RCC 7860 (cell line): Measurements from ENCODE around the gene CD2.

Experiments used
- DNase-seq: peaks from one replicate; pipeline ENCODE4 v3.0.0-alpha.2; 2015; ENCODE audit warnings: low spot score
- FAIRE-seq: peaks from 2 replicates; lab custom pipeline; 2012; peaks lifted over from hg19 to GRCh38; lab: Jason Lieb, UNC

The CD2 gene

DNA sequence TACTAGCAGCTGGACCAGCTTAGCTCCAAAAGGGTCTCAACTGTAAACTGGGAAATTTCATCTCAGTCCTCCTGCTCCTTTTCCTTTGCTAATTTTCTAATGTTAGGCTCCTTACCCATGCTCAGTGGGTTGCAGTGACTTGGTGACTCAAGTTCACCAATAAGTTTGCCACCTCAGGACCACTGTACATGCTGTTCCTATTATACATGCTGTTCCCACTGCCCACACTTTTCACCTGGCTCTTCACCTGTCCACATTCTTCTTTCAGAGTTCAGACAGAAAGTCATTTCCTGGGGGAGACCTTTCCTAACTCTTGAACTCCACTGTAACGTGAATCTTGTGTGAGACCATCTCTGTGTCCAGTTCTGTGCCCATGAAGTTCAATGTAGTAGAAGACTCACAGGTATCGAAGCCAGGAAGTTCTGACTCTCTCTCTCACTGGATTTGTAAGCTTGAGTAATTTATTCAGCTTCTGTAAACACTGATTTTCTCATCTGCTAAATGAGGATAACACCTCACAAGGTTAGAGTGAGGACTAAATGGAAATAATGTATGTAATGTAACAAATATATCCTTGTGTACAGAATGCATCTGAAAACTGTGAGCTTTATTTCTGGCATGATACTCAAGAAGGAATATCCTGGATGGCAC is 17.9 kb downstream of the CD2 start:
- FAIRE-seq = no peak

DNA sequence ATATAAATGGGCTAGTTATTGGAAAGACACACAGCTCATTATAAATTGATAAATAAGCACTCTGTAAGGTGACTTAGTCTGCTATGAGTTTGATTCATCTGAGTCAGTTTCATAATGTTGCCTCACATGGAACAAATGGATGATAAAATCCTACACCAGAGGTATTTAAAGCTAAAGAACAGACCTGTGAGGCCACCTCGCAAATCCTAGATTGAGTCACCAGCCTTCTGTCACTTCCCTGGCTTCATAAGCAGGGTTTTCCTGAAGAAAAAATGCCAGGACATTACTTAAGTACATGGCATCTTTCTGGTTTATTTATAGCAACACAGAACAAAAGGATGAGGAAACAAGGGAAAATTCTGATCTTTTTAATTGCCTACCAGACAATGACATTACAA is 18.4 kb downstream of the CD2 start:
- FAIRE-seq = no peak
- DNase-seq = peak; percentile 48

More for the DNA sequence above, 17.9 kb downstream of the CD2 start:
- no peak for DNase-seq

DNA sequence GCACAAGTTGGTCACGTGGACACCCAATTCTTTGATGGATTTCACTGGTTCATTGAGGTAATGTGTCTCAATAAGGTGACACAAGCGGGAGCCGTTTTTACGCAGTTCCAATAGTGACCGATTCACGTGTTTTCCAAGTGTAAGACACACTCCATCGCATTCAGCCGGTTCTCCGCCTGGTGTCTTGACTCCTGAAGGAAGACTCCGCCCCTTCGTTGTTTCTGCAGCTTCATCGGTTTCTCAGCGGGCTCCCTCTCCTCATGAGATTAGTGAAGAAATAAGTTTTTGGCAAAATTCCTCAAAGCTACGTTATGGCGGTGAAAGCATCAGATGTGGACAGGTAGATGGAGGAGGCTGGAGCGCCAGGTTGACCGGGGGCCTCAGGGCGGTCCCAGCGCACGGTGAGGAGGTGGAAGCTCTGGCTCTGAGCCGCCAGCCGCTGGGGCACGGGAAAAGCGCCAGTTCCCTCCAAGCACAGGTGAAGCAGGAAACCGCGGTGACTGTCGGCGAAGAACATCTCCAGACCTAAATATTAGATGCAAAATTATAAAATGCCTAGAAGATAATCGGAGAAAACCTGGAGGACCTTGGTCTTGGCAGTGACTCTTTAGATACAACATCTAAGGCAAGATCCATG is 21.0 kb downstream of the CD2 start:
- FAIRE-seq = no peak

DNA sequence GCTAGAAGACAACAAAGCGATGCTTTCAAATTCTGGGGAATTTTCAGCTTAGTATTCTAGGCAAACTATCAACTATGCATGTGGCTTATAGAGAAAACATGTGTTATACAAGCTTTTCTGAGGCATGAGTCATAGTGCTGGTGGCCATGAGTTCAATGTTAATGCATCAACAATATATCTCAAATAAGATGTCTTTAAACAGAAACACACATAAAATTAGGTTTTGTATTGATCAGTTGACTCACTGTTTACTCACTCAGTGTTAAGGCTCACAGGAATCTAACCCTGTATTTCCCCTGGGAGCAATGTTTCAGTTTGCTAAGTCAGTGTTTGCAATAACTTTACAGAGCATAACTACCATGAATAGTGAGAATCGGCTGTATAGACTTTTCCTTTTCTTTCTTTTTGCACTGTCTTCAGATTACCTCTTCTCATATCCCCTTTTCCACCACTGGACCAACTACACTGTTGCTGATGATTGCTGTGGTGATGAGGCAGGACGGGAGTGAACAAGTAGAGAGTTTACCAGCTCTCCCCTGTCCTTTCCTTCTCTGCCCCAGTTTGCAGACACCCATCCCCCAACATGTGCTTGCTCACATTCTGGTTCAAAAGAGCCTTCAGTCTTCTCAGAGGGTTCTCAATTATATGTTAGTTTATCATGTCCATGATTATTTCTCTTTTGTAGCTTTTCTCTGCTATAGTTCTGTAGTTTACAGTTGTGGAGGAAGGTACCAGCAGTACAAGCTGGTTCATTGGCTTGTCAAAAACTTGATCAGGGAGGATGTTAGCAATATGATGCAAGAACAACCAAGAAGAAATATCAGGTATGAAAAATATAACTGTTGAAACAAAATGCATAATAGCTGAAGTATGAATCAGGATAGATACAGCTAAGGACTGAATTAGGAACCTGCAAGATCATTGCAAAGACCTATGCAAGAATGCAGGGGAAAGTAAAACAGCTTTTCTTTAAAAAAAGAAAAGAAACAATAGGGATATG is 23.9 kb downstream of the CD2 start:
- DNase-seq = no peak
- FAIRE-seq = no peak

More for the DNA sequence above, 21.0 kb downstream of the CD2 start:
- no peak for DNase-seq

DNA sequence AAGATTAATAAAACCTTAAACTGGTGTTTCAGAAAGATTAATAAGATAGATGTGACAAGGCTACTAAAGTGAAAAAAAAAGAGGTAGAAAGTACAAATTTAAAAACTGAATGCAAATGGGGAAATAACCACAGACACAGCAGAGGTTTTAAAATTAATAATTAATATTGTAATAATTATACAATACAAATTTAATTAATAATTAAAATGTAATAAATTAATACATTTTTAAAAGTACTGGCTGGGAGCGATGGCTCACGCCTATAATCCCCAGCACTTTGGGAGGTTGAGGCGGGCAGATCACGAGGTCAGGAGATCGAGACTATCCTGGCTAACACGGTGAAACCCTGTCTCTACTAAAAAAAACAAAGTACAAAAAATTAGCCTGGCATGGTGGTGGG is 26.8 kb downstream of the CD2 start:
- DNase-seq (no peak), FAIRE-seq (no peak)

DNA sequence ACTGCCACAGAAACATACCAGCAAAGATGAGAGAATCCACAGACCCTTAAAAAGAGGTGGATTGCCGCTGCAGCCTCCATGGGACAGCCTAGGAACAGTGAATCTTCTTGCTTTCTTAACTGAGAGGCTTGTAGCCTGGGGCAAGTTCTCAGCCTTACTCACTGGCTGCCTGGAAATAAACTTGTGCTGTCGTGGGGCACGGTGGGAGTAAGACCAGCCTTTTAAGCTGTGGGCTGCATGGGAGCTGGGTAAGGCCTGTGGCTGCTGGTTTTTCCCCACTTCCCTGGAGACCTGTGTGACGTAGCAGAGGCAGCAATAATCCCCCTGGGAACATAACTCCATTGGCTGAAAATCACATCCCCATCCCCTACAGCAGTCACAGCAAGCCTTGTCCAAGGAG is 30.8 kb downstream of the CD2 start:
- DNase-seq (no peak), FAIRE-seq (no peak)

DNA sequence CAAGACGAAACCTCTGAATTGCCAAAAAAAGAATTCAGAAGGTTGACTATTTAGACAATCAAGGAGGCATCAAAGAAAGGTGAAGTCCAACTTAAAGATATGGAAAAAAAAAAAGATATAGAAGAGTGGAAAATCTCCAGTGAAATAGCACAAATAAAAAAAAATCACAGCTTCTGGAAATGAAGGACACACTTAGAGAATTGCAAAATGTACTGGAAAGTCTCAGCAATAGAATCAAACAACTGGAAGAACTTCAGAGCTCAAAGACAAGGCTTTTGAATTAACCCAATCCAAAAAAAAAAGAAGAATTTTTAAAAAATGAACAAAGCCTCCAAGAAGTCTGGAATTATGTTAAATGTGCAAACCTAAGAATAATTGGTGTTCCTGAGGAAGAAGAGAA is 31.8 kb downstream of the CD2 start:
- FAIRE-seq = no peak
- no peak for DNase-seq

DNA sequence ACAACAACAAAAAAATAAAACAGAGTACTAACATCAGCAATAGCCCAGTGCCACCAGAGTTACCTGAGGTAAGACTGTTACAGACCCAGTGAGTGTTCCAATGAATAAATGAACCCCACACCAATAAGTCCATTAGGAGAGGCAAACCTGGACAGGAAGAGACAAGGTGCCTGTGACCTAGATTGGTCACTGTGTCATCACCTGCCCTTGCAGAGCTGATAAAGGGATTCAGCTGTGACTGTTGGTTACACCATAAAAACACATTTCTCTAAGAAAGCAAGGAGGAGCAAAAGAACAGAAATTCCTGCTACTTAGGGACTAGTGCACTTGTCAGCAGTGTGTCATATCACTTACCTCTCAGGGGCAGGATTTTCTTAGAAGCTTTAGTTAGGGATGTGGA is 37.5 kb downstream of the CD2 start:
- FAIRE-seq = no peak
- DNase-seq = no peak

DNA sequence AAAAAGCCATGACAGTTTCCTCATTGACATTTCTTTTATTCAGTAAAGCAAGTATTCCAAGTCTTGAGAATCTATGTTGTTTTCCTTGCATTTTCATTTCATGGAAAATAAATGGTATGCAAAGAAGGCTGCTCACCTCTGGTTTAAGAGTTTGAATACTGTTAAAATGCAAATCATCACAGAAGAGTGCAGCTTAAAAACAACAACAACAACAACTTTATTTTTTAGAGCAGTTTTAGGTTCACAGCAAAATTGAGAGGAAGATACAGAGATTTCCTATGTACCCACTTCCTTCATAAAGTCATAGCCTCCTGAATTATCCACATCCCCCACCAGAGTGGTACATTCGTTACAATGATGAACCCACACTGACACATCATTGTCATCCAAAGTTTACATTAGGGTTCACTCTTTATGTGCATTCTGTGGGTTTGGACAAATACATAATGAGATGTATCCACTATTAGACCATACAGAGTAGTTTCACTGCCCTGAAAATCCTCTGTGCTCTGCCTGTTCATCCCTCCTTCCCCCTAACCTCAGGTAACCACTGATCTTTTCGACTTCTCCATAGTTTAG is 39.2 kb downstream of the CD2 start:
- DNase-seq (no peak), FAIRE-seq (no peak)

DNA sequence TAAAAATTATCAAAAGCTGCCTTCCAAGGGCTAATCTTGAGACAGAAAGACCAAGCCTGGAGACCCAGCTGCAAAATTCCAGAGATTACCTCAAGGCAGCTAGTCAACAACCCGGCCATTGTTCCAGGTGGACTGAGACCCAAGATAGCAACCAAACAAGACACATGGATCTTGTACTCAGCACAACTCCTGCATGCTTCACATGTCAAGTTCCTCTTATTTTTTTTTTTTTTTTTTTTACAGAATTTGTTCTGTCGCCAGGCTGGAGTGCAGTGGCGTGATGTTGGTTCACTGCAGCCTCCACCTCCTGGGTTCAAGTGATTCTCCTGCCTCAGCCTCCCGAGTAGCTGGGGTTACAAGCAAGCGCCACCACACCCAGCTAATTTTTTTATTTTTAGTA is 40.1 kb downstream of the CD2 start:
- DNase-seq (no peak), FAIRE-seq (no peak)

DNA sequence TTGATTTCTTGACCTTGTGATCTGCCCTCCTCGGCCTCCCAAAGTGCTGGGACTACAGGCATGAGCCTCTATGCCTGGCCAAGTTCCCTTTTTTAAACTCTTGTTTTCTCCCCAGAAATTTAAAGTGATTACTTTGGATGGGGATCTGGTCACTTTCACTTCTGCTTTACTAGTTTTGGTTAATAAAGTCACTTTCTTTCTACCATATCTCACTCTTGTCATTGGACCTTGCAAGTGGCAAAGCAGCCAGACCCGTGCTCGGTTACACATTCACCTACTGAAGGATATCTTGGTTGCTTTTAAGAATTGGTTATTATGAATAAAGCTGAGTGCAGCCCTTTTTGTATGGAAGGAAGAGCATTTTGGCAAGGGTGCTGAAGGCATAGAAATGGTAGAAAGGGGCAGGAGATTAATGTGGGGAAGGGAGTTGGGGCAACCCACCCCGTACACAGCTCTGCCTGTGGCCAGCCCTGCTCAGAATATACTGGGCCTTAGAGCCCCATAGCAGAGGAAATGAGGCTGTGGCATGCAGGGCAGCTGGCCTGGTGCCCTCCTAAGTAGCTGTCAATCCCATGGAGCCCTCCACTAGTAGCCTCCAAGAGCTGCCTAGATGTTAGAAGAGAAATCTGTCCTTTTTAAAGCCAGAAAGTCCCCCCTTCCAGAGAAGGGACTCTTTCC is 40.7 kb downstream of the CD2 start:
- no peak for FAIRE-seq
- DNase-seq = no peak

DNA sequence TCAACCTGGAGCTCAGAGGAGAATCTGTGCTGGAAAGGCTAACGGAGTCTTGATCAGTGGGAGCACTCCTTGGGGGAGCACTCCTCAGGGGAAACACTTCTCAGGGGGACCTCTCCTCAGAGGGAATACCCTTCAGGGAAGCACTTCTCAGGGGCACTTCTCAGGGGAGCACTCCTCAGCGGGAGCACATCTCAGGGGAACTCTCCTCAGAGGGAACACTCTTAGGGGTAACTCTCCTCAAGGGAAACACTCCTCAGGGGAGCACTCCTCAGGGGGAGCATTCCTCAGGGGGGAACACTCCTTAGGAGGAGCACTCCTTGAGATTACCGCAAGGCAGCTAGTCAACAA is 41.2 kb downstream of the CD2 start:
- FAIRE-seq = no peak

DNA sequence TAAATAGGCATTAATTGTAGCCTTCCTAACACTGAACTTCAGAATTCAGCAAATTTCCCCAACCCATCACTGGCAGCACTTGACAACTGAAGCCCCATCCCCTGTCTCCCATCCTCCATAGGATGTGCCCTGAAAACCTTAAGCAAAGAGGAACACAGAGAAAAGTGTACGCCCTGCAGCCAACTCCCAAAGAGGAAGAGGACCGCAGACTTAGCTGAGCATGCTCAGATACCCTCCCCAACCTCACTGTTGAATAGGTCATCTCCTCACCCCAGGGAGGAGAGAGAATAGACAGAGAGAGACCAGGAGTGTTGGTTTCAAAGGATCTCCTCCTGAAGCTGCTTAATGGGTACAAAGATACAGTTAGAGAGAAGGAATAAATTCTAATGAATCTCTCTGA is 50.5 kb downstream of the CD2 start:
- FAIRE-seq = no peak
- no peak for DNase-seq

More for the DNA sequence above, 41.2 kb downstream of the CD2 start:
- no peak for DNase-seq

DNA sequence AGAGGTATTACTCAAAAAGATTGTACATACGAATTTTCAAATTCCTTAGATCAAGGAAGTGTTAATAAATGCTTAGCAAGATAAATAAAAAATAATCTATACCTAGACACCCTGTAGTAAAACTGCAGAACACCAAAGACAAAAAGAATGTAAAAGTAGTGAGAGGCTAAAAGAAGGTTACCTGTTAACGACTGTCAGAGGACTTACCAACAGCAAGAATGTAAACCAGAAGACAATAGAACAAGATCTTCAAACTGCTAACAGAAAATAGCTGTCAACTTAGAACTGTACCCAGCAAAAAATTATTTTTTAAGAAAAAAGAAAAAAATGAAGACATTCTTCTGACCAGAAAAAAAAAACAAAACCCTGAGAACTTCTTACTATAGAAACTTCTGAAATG is 51.2 kb downstream of the CD2 start:
- FAIRE-seq (no peak), DNase-seq (no peak)

DNA sequence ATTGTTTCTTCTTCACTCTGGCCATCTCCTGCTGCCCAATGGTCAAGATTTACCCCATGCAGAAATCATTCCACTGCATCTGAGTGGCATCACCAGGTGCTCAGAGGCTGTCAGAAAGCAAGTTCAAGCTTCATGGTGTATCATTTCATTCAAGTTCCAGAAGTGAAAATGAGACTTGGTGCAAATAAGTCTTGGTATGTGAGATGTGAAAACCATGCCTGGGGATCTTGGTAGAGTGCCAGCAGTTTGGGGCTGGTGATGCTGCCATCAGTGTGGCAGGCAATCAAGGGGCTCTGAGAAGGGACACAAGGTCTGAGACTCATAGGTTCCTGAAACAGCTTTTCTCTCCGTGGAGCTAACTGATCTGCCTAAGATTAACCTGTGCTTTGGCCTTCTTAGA is 52.0 kb downstream of the CD2 start:
- no peak for FAIRE-seq

DNA sequence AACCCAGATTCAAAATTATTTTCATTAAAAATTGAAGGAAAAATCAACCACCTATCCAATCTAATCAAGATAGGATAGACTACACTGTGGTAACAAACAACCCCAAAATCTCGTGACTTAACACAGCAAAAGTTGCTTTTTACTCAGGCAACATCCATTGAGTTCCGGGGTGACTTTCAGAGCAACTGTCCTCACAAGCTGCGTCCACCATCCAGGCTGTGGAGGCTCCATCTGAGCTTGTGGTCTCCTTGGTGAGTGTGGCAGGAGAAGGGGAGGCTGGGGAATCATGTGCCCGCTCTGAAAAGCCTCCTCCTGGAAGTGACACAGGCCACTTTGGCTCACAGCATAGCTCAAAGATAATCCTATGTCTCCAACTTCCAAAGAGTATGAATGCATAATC is 52.4 kb downstream of the CD2 start:
- DNase-seq (no peak), FAIRE-seq (no peak)

More for the DNA sequence above, 52.0 kb downstream of the CD2 start:
- DNase-seq = no peak

DNA sequence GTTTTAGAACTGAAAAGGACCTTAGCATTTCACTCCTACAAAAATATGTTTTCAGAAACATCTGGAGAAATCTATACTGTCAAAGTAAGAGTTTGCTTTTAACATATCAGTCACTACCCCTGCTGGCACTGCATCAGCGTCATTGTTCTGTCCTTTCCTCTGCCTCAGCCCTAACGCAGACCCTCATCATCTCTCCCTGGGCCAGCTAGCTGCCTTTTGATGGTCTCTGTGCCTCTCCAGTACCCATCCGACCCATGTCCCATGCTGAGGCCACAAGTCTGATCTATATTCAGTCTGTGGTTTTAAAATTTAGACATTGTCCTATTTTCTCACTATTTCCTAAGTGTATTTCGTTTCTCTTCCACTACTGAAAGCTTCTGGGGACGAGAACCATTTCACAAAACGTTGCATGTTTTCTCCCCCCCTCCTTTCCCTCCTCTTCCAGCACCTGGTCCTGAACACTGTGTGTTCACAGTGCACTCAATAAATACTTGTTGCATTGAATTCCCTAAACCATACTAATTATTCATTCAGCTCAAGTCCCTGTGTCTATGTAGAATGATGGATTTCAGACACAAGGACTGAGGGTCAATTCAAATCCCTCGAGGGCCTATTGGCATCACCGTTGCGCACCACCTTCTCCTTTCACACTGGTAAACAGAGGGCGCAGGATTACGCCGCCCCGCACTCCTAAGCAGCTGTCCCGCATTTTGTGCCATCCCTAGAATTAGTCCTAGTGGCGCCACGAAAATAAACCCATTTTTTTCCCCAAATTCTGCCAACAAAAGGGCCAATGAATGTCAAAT is 53.4 kb downstream of the CD2 start:
- no peak for DNase-seq
- FAIRE-seq = no peak

DNA sequence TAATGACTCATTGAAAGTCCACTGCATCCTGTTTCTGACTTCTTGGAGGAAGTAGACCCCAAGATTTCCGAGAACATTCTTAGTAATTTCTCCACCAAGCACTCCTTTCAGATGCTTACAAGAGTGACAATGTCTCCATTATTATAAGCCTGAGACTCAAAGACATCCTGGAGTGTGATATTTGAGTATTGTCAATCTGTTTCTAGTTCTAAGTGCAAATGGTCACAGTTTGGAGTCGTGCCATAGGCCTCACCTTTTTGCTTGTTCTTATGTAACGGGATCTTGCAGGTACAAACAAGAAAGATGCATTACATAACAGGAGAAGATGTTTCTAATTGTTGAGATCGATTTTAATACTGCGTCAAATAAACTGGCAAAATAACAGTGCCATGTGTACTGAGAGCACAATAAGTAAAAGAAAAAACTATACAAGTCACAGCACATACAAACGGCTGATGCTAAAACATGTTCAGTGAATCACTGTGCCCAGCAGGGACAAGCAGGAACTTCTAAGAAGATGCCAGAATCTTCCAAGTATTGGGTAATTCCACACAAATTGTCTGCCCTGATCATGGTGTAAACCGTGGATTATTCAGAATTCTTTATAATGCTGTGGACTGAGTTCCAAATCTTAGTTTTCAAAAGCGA is 54.1 kb downstream of the CD2 start:
- DNase-seq (no peak), FAIRE-seq (no peak)

DNA sequence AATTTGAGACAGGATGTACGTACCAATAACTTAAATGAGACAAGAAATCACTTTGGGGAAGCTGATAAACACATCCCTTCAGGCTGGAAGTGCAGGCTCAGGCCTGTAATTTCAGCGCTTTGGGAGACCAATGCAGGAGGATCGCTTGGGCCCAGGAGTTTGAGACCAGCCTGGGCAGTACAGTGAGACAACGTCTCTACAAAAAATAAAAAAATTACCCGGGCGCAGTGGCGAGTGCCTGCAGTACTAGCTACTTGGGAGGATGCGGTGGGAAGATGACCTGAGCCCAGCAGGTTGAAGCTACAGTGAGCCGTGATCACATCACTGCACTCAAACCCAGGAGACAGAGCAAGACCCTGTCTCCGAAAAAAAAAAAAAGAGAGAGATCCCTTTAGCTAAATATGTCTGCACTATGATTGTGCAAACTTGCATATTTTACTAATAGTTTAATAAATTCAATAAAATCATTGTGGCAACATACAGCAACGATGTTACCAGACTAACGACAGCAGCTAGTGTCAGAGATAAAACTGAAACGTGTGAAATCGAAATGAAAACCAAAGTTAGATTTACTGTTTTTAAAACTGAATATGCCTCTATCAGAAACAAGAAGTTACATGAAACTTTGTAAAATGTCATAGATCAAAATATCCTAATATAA is 54.7 kb downstream of the CD2 start:
- DNase-seq (no peak), FAIRE-seq (no peak)
